ENCODE data around the gene HCRTR2.

Gene HCRTR2

DNA sequence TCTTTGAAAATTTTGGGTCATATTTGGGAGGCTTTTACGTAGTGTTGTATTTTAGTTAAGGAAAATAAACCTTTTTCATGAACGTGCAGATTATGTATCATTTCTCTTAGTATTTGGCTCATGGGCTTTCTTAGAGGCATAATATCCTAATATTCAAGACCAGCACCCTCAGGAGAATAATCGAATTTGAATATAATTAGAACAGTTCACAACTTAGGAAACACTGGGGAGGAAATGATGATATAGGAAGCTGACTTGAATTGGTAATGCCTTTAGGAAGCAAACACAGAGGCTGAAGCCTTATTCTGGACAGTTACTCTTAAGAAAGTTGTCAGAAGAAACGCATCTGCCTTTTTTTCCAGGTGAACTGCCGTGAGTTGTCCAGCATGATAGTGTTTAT is 152.9 kb downstream of the HCRTR2 start, which contains the start of gene GFRAL:
Gene GFRAL, plus strand, starts transcription at position 301 of the 400 bp plus-strand sequence. Its CDS starts 86 bp downstream, at position 387.
- H3K36me3 ChIP-seq: no peaks in the 10 kb centered on the region
- TF ChIP-seq, protein P1, sequence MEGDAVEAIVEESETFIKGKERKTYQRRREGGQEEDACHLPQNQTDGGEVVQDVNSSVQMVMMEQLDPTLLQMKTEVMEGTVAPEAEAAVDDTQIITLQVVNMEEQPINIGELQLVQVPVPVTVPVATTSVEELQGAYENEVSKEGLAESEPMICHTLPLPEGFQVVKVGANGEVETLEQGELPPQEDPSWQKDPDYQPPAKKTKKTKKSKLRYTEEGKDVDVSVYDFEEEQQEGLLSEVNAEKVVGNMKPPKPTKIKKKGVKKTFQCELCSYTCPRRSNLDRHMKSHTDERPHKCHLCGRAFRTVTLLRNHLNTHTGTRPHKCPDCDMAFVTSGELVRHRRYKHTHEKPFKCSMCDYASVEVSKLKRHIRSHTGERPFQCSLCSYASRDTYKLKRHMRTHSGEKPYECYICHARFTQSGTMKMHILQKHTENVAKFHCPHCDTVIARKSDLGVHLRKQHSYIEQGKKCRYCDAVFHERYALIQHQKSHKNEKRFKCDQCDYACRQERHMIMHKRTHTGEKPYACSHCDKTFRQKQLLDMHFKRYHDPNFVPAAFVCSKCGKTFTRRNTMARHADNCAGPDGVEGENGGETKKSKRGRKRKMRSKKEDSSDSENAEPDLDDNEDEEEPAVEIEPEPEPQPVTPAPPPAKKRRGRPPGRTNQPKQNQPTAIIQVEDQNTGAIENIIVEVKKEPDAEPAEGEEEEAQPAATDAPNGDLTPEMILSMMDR (IDR thresholded peaks at IDR 0.05; ENCODE audit: low read depth, low read length): no peak
- no peak for DNase-seq

More for the DNA sequence above, 152.9 kb downstream of the HCRTR2 start, which contains the start of gene GFRAL:
- H3K4me3 ChIP-seq (ENCODE audit: low read depth, low read length): no peak within 1 kb of the TSS
- no peaks in the 10 kb centered on the region for H3K4me1 ChIP-seq
- H3K9me3 ChIP-seq: no peaks in the 10 kb centered on the region
- no peaks in the 10 kb centered on the region for H3K27me3 ChIP-seq

Data from BE2C (cell line).